ENCODE data around the gene TEAD1. TPM values are rescaled to one million over a fixed set of nuclear protein-coding genes. Genes with fewer than 3 reads are reported as not detected.
A peak's percentile ranks its signal among the peaks of the same experiment; 100 is the strongest.

The TEAD1 gene
- total RNA-seq, 1 donor from 2014 or later: 154 TPM

DNA sequence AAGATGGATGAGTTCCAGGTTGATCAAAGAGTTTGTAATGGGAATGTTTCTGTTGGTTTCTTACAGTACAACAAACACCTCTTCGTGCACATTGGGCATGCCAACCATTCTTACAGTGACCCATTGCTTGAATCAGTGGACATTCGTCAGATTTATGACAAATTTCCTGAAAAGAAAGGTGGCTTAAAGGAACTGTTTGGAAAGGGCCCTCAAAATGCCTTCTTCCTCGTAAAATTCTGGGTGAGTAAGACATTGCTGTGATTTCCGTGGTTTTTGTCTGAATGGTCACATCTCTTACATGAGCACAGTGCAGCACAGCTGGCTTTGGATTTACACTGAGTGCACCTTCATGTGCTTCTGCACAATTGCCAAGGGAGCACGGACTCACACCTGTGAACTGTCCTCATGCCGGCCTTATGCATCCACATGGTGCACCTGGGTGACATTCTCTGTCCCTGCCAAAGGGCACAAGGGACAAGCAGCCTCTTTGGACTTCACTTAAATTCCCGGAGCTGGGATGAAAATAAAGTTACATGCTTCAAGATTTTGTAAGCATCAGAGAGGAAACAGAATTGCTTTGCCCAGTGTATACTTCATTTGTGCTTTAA lies 227.8 kb downstream of the TEAD1 start:
- H3K27ac Mint-ChIP-seq (ENCODE audit: unreplicated experiment): no peak overlapping the region

DNA sequence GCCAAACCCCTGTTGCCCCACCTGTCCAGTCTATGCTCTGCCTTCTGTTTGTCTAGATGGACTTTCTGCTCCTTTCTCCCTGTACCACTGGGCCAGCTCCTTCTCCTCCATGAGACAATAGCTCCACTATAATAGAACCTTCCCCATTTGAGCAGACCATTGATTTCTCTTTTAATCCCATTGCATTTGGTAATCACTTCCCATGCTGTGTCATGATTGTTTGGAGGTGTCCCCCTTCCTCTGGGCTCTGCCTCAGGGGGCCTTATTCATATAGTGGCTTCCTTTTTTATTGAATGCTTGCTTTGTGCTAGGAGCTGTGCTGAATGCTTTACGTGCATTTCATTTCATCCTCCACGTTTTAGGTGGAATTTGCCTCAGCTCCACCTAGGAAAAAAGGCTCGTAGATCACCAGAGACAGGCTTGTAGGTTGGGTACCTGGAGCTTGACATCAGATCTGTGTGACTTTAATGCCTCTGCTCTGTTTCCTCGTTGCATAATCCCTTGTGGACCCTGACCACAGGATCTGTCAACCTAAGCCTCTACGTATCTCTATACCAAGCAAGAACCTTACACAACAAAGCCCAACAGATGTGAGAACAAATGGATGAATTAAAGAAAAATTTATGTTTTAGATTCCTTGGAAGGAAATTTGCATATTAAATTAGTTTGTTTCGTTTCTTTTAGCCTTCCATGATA lies 228.7 kb downstream of the TEAD1 start:
- Mint-ChIP-seq H3K4me1 (ENCODE audit: unreplicated experiment) (peaks cover 29% of the 10 kb centered on the region), H3K36me3 (ENCODE audit: unreplicated experiment) (peaks cover 38% of the 10 kb centered on the region)
- TF ChIP-seq, protein P1, sequence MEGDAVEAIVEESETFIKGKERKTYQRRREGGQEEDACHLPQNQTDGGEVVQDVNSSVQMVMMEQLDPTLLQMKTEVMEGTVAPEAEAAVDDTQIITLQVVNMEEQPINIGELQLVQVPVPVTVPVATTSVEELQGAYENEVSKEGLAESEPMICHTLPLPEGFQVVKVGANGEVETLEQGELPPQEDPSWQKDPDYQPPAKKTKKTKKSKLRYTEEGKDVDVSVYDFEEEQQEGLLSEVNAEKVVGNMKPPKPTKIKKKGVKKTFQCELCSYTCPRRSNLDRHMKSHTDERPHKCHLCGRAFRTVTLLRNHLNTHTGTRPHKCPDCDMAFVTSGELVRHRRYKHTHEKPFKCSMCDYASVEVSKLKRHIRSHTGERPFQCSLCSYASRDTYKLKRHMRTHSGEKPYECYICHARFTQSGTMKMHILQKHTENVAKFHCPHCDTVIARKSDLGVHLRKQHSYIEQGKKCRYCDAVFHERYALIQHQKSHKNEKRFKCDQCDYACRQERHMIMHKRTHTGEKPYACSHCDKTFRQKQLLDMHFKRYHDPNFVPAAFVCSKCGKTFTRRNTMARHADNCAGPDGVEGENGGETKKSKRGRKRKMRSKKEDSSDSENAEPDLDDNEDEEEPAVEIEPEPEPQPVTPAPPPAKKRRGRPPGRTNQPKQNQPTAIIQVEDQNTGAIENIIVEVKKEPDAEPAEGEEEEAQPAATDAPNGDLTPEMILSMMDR (IDR thresholded peaks at IDR 0.05): no peak

More for the DNA sequence above, 227.8 kb downstream of the TEAD1 start:
- no peak overlapping the region for H3K4me3 Mint-ChIP-seq (ENCODE audit: unreplicated experiment)
- DNase-seq (ENCODE audit: extremely low spot score, unreplicated experiment): no peak
- peaks cover 28% of the 10 kb centered on the region for H3K4me1 Mint-ChIP-seq (ENCODE audit: unreplicated experiment)
- TF ChIP-seq, protein P1 (IDR thresholded peaks at IDR 0.05): no peak
- no peaks in the 10 kb centered on the region for H3K27me3 Mint-ChIP-seq (ENCODE audit: unreplicated experiment)
- H3K9me3 Mint-ChIP-seq (ENCODE audit: unreplicated experiment): no peaks in the 10 kb centered on the region
- peaks cover 41% of the 10 kb centered on the region for H3K36me3 Mint-ChIP-seq (ENCODE audit: unreplicated experiment)

DNA sequence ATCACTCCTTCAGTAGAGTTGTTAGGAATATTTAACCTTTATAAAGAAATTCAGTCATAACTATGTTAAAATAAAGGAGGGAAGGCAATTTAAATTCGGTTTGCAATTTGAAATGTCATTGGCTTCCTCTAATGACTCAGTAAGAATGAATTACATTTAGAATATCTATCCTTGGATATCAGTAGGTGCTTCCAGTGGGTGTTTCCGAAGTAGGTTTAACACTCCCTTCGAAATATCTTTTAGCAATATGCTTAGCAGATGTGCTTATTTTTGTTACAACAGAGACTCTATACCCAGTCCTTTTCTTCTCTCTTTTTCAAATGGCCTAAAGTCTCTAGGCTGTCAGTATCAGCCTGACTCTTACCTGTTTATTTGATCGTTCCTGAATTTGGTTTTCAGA lies 231.2 kb downstream of the TEAD1 start:
- Mint-ChIP-seq H3K9me3 (ENCODE audit: unreplicated experiment) (no peaks in the 10 kb centered on the region), H3K36me3 (ENCODE audit: unreplicated experiment) (peaks cover 30% of the 10 kb centered on the region), H3K4me1 (ENCODE audit: unreplicated experiment) (peaks cover 23% of the 10 kb centered on the region), H3K4me3 (ENCODE audit: unreplicated experiment) (no peak overlapping the region), H3K27ac (ENCODE audit: unreplicated experiment) (no peak overlapping the region), H3K27me3 (ENCODE audit: unreplicated experiment) (no peaks in the 10 kb centered on the region)
- TF ChIP-seq, protein P1 (IDR thresholded peaks at IDR 0.05): no peak
- DNase-seq (ENCODE audit: extremely low spot score, unreplicated experiment): no peak

More for the DNA sequence above, 228.7 kb downstream of the TEAD1 start:
- no peak for DNase-seq (ENCODE audit: extremely low spot score, unreplicated experiment)
- H3K27me3 Mint-ChIP-seq (ENCODE audit: unreplicated experiment): no peaks in the 10 kb centered on the region
- no peaks in the 10 kb centered on the region for H3K9me3 Mint-ChIP-seq (ENCODE audit: unreplicated experiment)
- no peak overlapping the region for H3K27ac Mint-ChIP-seq (ENCODE audit: unreplicated experiment)
- no peak overlapping the region for H3K4me3 Mint-ChIP-seq (ENCODE audit: unreplicated experiment)

DNA sequence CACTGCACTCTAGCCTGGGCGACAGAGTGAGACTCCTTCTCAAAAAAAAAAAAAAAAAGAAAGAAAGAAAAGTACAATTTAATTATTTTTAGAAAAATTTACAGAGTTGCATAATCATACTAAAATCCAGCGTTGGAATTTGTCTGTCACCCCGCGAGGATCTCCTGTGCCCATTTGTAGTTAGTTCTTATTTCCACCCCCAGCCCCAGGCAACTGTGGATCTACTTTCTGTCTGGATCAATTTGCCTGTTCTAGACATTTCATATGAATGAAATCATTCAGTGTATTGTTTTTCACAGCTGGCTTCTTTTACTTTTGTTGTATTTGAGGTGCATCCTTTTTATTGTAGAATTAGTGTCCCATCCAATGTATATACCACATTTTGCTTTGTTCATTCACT lies 232.3 kb downstream of the TEAD1 start:
- Mint-ChIP-seq H3K4me1 (ENCODE audit: unreplicated experiment) (peaks cover 14% of the 10 kb centered on the region), H3K9me3 (ENCODE audit: unreplicated experiment) (no peaks in the 10 kb centered on the region), H3K27me3 (ENCODE audit: unreplicated experiment) (no peaks in the 10 kb centered on the region), H3K36me3 (ENCODE audit: unreplicated experiment) (peaks cover 24% of the 10 kb centered on the region), H3K4me3 (ENCODE audit: unreplicated experiment) (no peak overlapping the region), H3K27ac (ENCODE audit: unreplicated experiment) (peak overlapping the region; percentile 25)
- TF ChIP-seq, protein P1 (IDR thresholded peaks at IDR 0.05): no peak
- no peak for DNase-seq (ENCODE audit: extremely low spot score, unreplicated experiment)

DNA sequence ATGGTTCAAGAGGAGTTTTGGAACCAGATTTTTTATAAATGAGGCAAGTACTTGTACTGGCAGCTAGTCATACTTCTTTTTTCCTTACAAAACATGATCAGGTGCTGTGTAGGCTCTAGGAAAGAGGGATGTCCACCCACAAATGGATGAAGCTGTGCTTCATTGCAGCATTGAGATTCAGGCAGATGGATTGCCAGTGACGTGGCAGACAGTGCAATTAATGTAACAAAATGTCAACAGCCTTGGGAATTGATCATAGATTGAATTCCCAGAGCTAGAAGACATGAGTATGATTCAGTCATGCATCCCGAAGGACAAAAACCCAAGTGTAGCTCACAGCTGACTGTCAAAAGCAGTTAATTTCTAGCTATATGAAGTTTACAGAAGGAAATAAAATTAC lies 235.7 kb downstream of the TEAD1 start:
- TF ChIP-seq, protein P1 (IDR thresholded peaks at IDR 0.05): no peak
- H3K4me3 Mint-ChIP-seq (ENCODE audit: unreplicated experiment): no peak overlapping the region
- DNase-seq (ENCODE audit: extremely low spot score, unreplicated experiment): no peak
- no peak overlapping the region for H3K27ac Mint-ChIP-seq (ENCODE audit: unreplicated experiment)
- peaks cover 23% of the 10 kb centered on the region for H3K36me3 Mint-ChIP-seq (ENCODE audit: unreplicated experiment)
- H3K27me3 Mint-ChIP-seq (ENCODE audit: unreplicated experiment): no peaks in the 10 kb centered on the region
- no peaks in the 10 kb centered on the region for H3K9me3 Mint-ChIP-seq (ENCODE audit: unreplicated experiment)
- peaks cover 15% of the 10 kb centered on the region for H3K4me1 Mint-ChIP-seq (ENCODE audit: unreplicated experiment)
